Calu3 (cell line): ENCODE data around the gene BLTP2. TPM values are rescaled to one million over a fixed set of nuclear protein-coding genes. Genes with fewer than 3 reads are reported as not detected.

Experiments
- BruUV-seq: library from RNA; stranded (reverse); fragments of 400-500 nt; replicated peaks from 2 replicates; lab custom pipeline; 2021; lab: Mats Ljungman, UMichigan
- CTCF ChIA-PET: fragments of 300-600 bp; sonication (Branson Sonifier 250); formaldehyde crosslinking; loops from one replicate; lab custom pipeline; 2022; ENCODE audit warnings: antibody characterized with exemption; lab: Charles Lee
- DNase-seq: peaks from one replicate; pipeline ENCODE4 v3.0.0; 2022
- H3K27ac Mint-ChIP-seq: one replicate; pipeline ENCODE4 v1.8.0; 2022; ENCODE audit warnings: mixed read lengths; ENCODE audit not compliant: unreplicated experiment
- H3K27me3 Mint-ChIP-seq: one replicate; pipeline ENCODE4 v1.8.0; 2022; ENCODE audit warnings: mixed read lengths; ENCODE audit not compliant: unreplicated experiment
- H3K36me3 Mint-ChIP-seq: one replicate; pipeline ENCODE4 v1.8.0; 2022; ENCODE audit warnings: mild to moderate bottlenecking, moderate library complexity, mixed read lengths; ENCODE audit not compliant: insufficient read depth, unreplicated experiment
- H3K4me1 Mint-ChIP-seq: one replicate; pipeline ENCODE4 v1.8.0; 2022; ENCODE audit warnings: mild to moderate bottlenecking, low read depth, mixed read lengths; ENCODE audit not compliant: unreplicated experiment
- H3K4me3 Mint-ChIP-seq: one replicate; pipeline ENCODE4 v1.8.0; 2022; ENCODE audit warnings: mild to moderate bottlenecking, low read depth, moderate library complexity, mixed read lengths; ENCODE audit not compliant: unreplicated experiment
- H3K9me3 Mint-ChIP-seq: one replicate; pipeline ENCODE4 v1.8.0; 2022; ENCODE audit warnings: low read depth, mixed read lengths; ENCODE audit not compliant: unreplicated experiment
- intact Hi-C: fragments of 100-400 bp; cut with micrococcal nuclease; formaldehyde crosslinking; loops from one replicate; pipeline ENCODE4 v1.10.0; 2022; ENCODE audit not compliant: unreplicated experiment
- total RNA-seq: library from RNA; stranded (reverse); gene quantifications from 2 replicates; pipeline ENCODE4 v1.2.3, GENCODE V29; 2022
- TF ChIP-seq, protein P1 (sequence below): fragments of 200-600 bp; IDR thresholded peaks from one replicate; pipeline ENCODE4 v1.8.0; 2022; ENCODE audit warnings: antibody characterized with exemption; ENCODE audit not compliant: unreplicated experiment

BLTP2 gene
- total RNA-seq, 1 experiment from 2014 or later, result 158 TPM

DNA sequence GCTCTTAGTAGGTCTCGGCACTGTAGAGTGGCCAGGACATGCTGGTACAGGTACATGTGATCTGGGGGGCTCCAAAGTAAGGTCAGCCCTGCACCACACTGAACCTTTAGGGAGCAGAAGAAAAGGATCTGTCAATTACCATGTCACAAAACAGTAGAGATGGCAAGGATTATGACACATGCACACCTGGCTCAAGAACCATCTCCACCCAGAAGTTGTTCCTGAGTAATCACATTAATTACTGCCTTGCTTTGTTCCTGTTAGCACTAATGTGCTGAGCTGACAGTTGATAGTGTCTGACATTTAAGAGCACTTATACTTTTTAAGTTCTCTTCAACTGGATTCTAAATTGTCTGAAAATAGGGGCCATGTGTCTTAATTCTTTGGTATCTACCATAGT is 9.5 kb downstream of the BLTP2 start:
- intact Hi-C loops, result no loop called here
- H3K27ac Mint-ChIP-seq, result no peak overlapping the region
- peaks cover 73% of the 10 kb centered on the region for H3K36me3 Mint-ChIP-seq
- H3K9me3 Mint-ChIP-seq, result no peaks in the 10 kb centered on the region
- TF ChIP-seq, protein P1, sequence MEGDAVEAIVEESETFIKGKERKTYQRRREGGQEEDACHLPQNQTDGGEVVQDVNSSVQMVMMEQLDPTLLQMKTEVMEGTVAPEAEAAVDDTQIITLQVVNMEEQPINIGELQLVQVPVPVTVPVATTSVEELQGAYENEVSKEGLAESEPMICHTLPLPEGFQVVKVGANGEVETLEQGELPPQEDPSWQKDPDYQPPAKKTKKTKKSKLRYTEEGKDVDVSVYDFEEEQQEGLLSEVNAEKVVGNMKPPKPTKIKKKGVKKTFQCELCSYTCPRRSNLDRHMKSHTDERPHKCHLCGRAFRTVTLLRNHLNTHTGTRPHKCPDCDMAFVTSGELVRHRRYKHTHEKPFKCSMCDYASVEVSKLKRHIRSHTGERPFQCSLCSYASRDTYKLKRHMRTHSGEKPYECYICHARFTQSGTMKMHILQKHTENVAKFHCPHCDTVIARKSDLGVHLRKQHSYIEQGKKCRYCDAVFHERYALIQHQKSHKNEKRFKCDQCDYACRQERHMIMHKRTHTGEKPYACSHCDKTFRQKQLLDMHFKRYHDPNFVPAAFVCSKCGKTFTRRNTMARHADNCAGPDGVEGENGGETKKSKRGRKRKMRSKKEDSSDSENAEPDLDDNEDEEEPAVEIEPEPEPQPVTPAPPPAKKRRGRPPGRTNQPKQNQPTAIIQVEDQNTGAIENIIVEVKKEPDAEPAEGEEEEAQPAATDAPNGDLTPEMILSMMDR, result no peak
- H3K27me3 Mint-ChIP-seq, result no peaks in the 10 kb centered on the region
- BruUV-seq, result no TSS peak
- DNase-seq, result no peak
- CTCF ChIA-PET, result interaction anchor here (0.6 to 1.8 kb wide), 3 partner anchors 9 to 24 kb away, joined by 3 to 6 read pairs (median 3); partner anchors contain the start of gene BLTP2
- H3K4me3 Mint-ChIP-seq, result no peak overlapping the region
- no peaks in the 10 kb centered on the region for H3K4me1 Mint-ChIP-seq

DNA sequence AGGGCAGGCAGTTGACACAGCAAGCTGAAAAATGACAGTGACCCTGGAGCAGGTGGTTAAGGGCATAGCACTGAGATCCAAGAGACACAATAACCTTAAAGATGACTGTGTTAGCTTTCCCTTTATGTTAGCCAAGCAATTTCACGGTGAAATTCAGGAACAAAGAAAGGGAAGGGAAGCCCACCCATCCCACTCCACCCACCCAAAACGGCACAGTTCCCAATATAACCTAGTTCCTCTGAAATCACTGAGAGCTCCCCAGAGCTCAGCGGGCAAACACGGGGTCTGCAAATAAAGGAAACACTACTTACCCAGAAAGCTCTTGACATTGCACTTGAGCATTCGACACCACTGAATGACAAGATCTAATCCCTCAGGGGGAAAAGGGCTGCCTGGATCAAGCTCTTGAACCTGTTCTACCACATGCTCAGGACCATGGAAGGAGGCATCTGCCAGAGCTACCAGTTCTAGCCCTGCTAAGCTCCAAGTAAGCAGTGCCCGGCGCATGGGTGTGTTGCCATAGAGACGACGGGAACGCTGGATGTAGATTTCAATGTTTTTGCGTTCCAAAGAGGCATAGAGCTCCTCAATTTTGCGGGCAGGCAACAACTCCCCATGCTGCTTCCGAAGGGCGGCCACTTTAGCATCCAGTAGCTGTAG is 10.6 kb downstream of the BLTP2 start:
- H3K36me3 Mint-ChIP-seq, result peaks cover 77% of the 10 kb centered on the region
- no peak overlapping the region for H3K4me3 Mint-ChIP-seq
- BruUV-seq, result TSS peak; percentile 5
- H3K27me3 Mint-ChIP-seq, result no peaks in the 10 kb centered on the region
- intact Hi-C loops, result no loop called here
- H3K4me1 Mint-ChIP-seq, result no peaks in the 10 kb centered on the region
- CTCF ChIA-PET, result interaction anchor here (0.7 to 1.8 kb wide), 4 partner anchors 10 to 279 kb away, joined by 3 to 9 read pairs (median 4); partner anchors contain the start of gene BLTP2
- TF ChIP-seq, protein P1, result no peak
- H3K9me3 Mint-ChIP-seq, result no peaks in the 10 kb centered on the region
- no peak for DNase-seq
- H3K27ac Mint-ChIP-seq, result no peak overlapping the region

DNA sequence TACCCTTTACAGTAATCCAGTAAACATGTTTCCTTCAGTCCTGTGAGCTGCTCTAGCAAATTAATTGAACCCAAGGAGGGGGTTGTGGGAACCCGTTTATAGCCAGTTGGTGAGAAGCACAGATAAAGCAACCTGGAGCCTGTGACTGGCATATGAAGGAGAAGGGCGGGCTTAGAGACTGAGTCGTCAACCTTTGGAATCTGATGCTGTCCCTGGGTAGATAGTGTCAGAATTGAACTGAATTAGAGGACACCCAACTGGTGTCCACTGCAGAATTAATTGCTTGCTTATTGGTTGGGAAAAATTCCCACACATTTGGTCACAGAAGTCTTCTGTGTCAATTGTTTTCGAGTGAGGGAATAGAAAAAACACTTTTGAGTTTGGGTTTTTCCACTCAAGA is 18.1 kb downstream of the BLTP2 start:
- TF ChIP-seq, protein P1, result no peak
- CTCF ChIA-PET, result no interaction called here
- intact Hi-C loops, result no loop called here
- BruUV-seq, result no TSS peak
- no peaks in the 10 kb centered on the region for H3K4me1 Mint-ChIP-seq
- H3K36me3 Mint-ChIP-seq, result peaks cover 45% of the 10 kb centered on the region
- H3K27me3 Mint-ChIP-seq, result no peaks in the 10 kb centered on the region
- no peaks in the 10 kb centered on the region for H3K9me3 Mint-ChIP-seq
- DNase-seq, result no peak
- H3K4me3 Mint-ChIP-seq, result no peak overlapping the region
- no peak overlapping the region for H3K27ac Mint-ChIP-seq

DNA sequence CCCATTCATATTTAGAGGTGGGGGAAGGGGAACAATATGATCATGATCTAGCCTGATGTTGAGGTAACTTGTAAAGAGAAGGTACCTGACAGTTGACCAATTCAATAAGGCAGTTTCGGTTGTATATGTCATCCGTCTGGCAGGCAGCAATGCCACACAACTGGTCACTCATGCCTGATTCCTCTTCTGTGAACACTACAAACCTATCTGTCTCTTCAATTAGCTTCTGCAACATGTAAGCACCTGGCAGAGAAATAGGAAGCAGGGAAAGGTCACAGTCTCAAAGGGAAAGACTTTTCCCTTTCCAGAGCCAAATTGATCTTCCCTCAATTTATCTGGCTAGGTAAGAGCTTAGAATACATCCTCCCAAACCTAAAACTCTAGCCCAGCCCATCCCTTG is 20.8 kb downstream of the BLTP2 start:
- H3K36me3 Mint-ChIP-seq, result peaks cover 33% of the 10 kb centered on the region
- CTCF ChIA-PET, result no interaction called here

More for the DNA sequence above, 20.8 kb downstream of the BLTP2 start:
- no peaks in the 10 kb centered on the region for H3K27me3 Mint-ChIP-seq
- TF ChIP-seq, protein P1, result no peak
- H3K9me3 Mint-ChIP-seq, result no peaks in the 10 kb centered on the region
- H3K27ac Mint-ChIP-seq, result no peak overlapping the region
- BruUV-seq, result no TSS peak
- H3K4me1 Mint-ChIP-seq, result no peaks in the 10 kb centered on the region
- intact Hi-C loops, result no loop called here
- no peak overlapping the region for H3K4me3 Mint-ChIP-seq
- no peak for DNase-seq
